Endothelial cell of umbilical vein (primary cell): Measurements from ENCODE around the gene SLC25A19. TPM values are rescaled to one million over a fixed set of nuclear protein-coding genes. Genes with fewer than 3 reads are reported as not detected.
A peak's percentile ranks its signal among the peaks of the same experiment; 100 is the strongest.

Experiments used
- Bru-seq: library from RNA; stranded (reverse); fragments of 400-500 nt; gene quantifications from one replicate; lab custom pipeline; 2021; lab: Mats Ljungman, UMichigan
- BruChase-seq, 2 experiments: library from RNA; stranded (reverse); fragments of 400-500 nt; gene quantifications; one replicate each; lab custom pipeline; 2021; lab: Mats Ljungman, UMichigan
- BruUV-seq: library from RNA; stranded (reverse); fragments of 400-500 nt; replicated peaks from 2 replicates; lab custom pipeline; 2021; lab: Mats Ljungman, UMichigan
- CTCF ChIA-PET: fragments of 300-600, 350-600 bp; sonication (Branson Sonifier 250); formaldehyde crosslinking; loops from one replicate; lab custom pipeline; 2021; ENCODE audit warnings: antibody characterized with exemption, inconsistent platforms; lab: Charles Lee
- POLR2A ChIA-PET: fragments of 300-600, 350-600 bp; sonication (Branson Sonifier 250); formaldehyde crosslinking; loops from one replicate; lab custom pipeline; 2021; ENCODE audit warnings: antibody characterized with exemption, inconsistent platforms; lab: Charles Lee
- DNase-seq: peaks from one replicate; pipeline ENCODE4 v3.0.0-alpha.2; 2011; ENCODE audit warnings: low read depth, low spot score
- FAIRE-seq: peaks from 2 replicates; lab custom pipeline; 2011; peaks lifted over from hg19 to GRCh38; lab: Jason Lieb, UNC
- H2AFZ ChIP-seq: 2 replicates; pipeline ENCODE4 v1.6.0; 2012; ENCODE audit warnings: low read depth, low read length, control low read depth, inconsistent platforms
- H3K27ac ChIP-seq: 2 replicates; pipeline ENCODE4 v1.5.1; 2011; ENCODE audit warnings: low read depth, mild to moderate bottlenecking, control low read depth, low read length, moderate library complexity; ENCODE audit not compliant: insufficient read depth
- H3K27me3 ChIP-seq, 2 experiments: 2 replicates each; pipeline versions ENCODE4 v1.6.0 to v1.6.1; 2011; ENCODE audit warnings: low read length in 2 of 2, mixed read lengths in 1 of 2; ENCODE audit not compliant: control insufficient read depth in 2 of 2, insufficient read depth in 2 of 2
- H3K36me3 ChIP-seq, 2 experiments: 2 replicates in 1 of 2; 3 replicates in 1 of 2; pipeline ENCODE4 v1.5.1; 2011; ENCODE audit warnings: low read length in 2 of 2, mild to moderate bottlenecking in 1 of 2, moderate library complexity in 1 of 2; ENCODE audit not compliant: control insufficient read depth in 2 of 2, insufficient read depth in 2 of 2; ENCODE audit errors: extremely low read depth in 1 of 2
- H3K4me1 ChIP-seq: 3 replicates; pipeline ENCODE4 v1.5.1; 2011; ENCODE audit warnings: mild to moderate bottlenecking, low read length; ENCODE audit not compliant: control insufficient read depth, insufficient read depth; ENCODE audit errors: extremely low read depth
- H3K4me2 ChIP-seq: 2 replicates; pipeline ENCODE4 v1.6.1; 2011; ENCODE audit warnings: low read length, control low read depth, mixed read lengths; ENCODE audit not compliant: insufficient read depth
- H3K4me3 ChIP-seq, 3 experiments: fragments of 200-600 bp in 1 of 3; sonication (generic), shearing (Covaris generic) in 1 of 3; replicated peaks in 1 of 3; 2 replicates each; pipeline ENCODE4 v1.5.1; 2011 to 2016; ENCODE audit warnings: control low read depth in 3 of 3, low read length in 3 of 3, mild to moderate bottlenecking in 2 of 3, inconsistent platforms in 1 of 3, low read depth in 1 of 3, moderate library complexity in 1 of 3; ENCODE audit not compliant: insufficient read depth in 1 of 3
- H3K79me2 ChIP-seq: 2 replicates; pipeline ENCODE4 v1.6.0; 2012; ENCODE audit warnings: low read length, inconsistent platforms; ENCODE audit not compliant: control insufficient read depth, insufficient read depth
- H3K9ac ChIP-seq: replicated peaks from 2 replicates; pipeline ENCODE3; 2011; ENCODE audit warnings: low read length, control low read depth; ENCODE audit not compliant: insufficient read depth; ENCODE audit errors: extremely low read depth
- H3K9me1 ChIP-seq: replicated peaks from 3 replicates; pipeline ENCODE4 v1.6.0; 2011; ENCODE audit warnings: mild to moderate bottlenecking, low read length; ENCODE audit not compliant: control insufficient read depth, insufficient read depth; ENCODE audit errors: extremely low read depth
- H3K9me3 ChIP-seq: replicated peaks from 2 replicates; pipeline ENCODE4 v1.5.1; 2012; ENCODE audit warnings: low read length, inconsistent platforms; ENCODE audit not compliant: control insufficient read depth, insufficient read depth
- H4K20me1 ChIP-seq: replicated peaks from 2 replicates; pipeline ENCODE3; 2011; ENCODE audit warnings: mild to moderate bottlenecking, low read length; ENCODE audit not compliant: control insufficient read depth, insufficient read depth; ENCODE audit errors: extremely low read depth
- EZH2 ChIP-seq: IDR thresholded peaks from 2 replicates; pipeline ENCODE4 v1.6.1; 2012; ENCODE audit warnings: borderline replicate concordance, low read depth, mild to moderate bottlenecking, moderate library complexity, low read length, inconsistent platforms; ENCODE audit not compliant: severe bottlenecking
- POLR2A ChIP-seq: IDR thresholded peaks from 2 replicates; pipeline ENCODE4 v1.6.1; 2012; ENCODE audit warnings: low read depth, mild to moderate bottlenecking, control low read depth, low read length
- POLR2AphosphoS5 ChIP-seq: IDR thresholded peaks from 2 replicates; pipeline ENCODE4 v1.6.1; 2012; ENCODE audit warnings: low read depth, mild to moderate bottlenecking, control low read depth, low read length, moderate library complexity; ENCODE audit not compliant: insufficient read depth
- dilution Hi-C: fragments of 300-500 bp; cut with MboI; formaldehyde crosslinking; loops from one replicate; pipeline ENCODE4 v1.15.0; 2019; ENCODE audit warnings: low sequenced_read_pairs; ENCODE audit not compliant: extremely low pct_ligation_motif_present
- intact Hi-C: fragments of 100-400 bp; cut with micrococcal nuclease; formaldehyde crosslinking; loops from one replicate; pipeline ENCODE4 v1.10.0; 2022
- long read RNA-seq: library from polyadenylated mRNA; stranded (forward); transcript quantifications from one replicate; pipeline ENCODE4 v2.0.0, GENCODE V29; 2021
- polyA minus RNA-seq, 3 experiments: library from RNA; depleted of rRNA, polyadenylated mRNA; stranded (reverse); fragments of >200 nt; gene quantifications; 1 replicate in 1 of 3; 2 replicates in 2 of 3; pipeline ENCODE4 v1.2.3, GENCODE V29; 2011
- polyA plus RNA-seq, 4 experiments: library from polyadenylated mRNA; depleted of rRNA in 3 of 4; stranded (reverse) in 3 of 4; unstranded in 1 of 4; fragments of >200 nt; gene quantifications; 2 replicates each; pipeline versions ENCODE4 v1.2.1 to v1.2.3, GENCODE V29; 2011 to 2012; ENCODE audit warnings: missing spikeins in 1 of 4
- total RNA-seq: library from RNA; stranded (reverse); gene quantifications from 2 replicates; pipeline ENCODE4 v1.2.3, GENCODE V29; 2021
- TF ChIP-seq, protein P1 (sequence below): IDR thresholded peaks from 2 replicates; pipeline ENCODE4 v1.6.1; 2011; ENCODE audit not compliant: insufficient read depth, insufficient read length

The SLC25A19 gene
- total RNA-seq, result 16.8 and 20.9 TPM in 2 replicates
- 20.0 and 20.6 TPM in 2 replicates for polyA plus RNA-seq
- 19.2 TPM in 2 replicates for polyA plus RNA-seq (2011; cell fraction: cytosol; rRNA removed)
- 16.0 and 17.7 TPM in 2 replicates for polyA plus RNA-seq (2011; cell fraction: nucleus; rRNA removed)
- 17.9 and 24.1 TPM in 2 replicates for polyA plus RNA-seq (2012)
- polyA minus RNA-seq, result 9.9 and 13.4 TPM in 2 replicates
- 35.7 TPM for polyA minus RNA-seq (2011; cell fraction: cytosol; rRNA and poly(A)+ RNA removed)
- polyA minus RNA-seq (2011; cell fraction: nucleus; rRNA and poly(A)+ RNA removed), result 3.7 and 6.2 TPM in 2 replicates
- Bru-seq, nascent RNA, result percentile 49 among the genes with signal in this experiment
- BruChase-seq, experiment 1, labeled RNA remaining after a 6-hour chase, result percentile 53 among the genes with signal in this experiment
- percentile 54 among the genes with signal in this experiment for BruChase-seq, experiment 2, labeled RNA remaining after a 2-hour chase
- long read RNA-seq, transcript SLC25A19-205 (7 exons, 1,496 nt), result major isoform, 21 of 69 reads
- long read RNA-seq, transcript SLC25A19-204 (8 exons, 1,587 nt), result minor isoform, 6 of 69 reads
- long read RNA-seq, transcript SLC25A19-210 (8 exons, 1,554 nt), result minor isoform, 18 of 69 reads
- long read RNA-seq, partial matches to known transcripts, result 8 of 69 reads
- long read RNA-seq, other reads (novel, unspliced or antisense), result 12 of 69 reads

GRCh38 chr17:75289115-75289831 is at the start of gene SLC25A19:
Gene SLC25A19 (minus strand): TSS chr17:75289433. CDS start chr17:75286764, 2,669 bp downstream.
- no TSS peak for BruUV-seq
- H3K4me2 ChIP-seq, result peak within 1 kb of the TSS; percentile 83
- no peaks in the 10 kb centered on the region for H4K20me1 ChIP-seq
- TF ChIP-seq, protein P1, sequence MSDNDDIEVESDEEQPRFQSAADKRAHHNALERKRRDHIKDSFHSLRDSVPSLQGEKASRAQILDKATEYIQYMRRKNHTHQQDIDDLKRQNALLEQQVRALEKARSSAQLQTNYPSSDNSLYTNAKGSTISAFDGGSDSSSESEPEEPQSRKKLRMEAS, result peak; percentile 34
- TF ChIP-seq EZH2 (no peak), POLR2AphosphoS5 (peak; percentile 49), POLR2A (peak; percentile 9)
- peaks cover 8% of the 10 kb centered on the region for H3K4me1 ChIP-seq
- H3K9me3 ChIP-seq, result no peaks in the 10 kb centered on the region
- H3K9me1 ChIP-seq, result no peaks in the 10 kb centered on the region
- peaks cover 0 to 10% of the 10 kb centered on the region in 2 experiments for H3K36me3 ChIP-seq
- intact Hi-C loops, result loop anchor here (1.0 to 2.0 kb wide), 4 partner anchors 18 to 226 kb away; partner anchors contain the start of genes CASKIN2, GRB2 and MIF4GD
- FAIRE-seq (peak; percentile 100), DNase-seq (peak; percentile 100)
- H3K27ac ChIP-seq, result peak within 1 kb of the TSS; percentile 86
- dilution Hi-C loops, result no loop called here
- peak within 1 kb of the TSS; percentile 66 to 85 (median 75) for H3K4me3 ChIP-seq
- peak within 1 kb of the TSS; percentile 89 for H3K9ac ChIP-seq
- no peaks in the 10 kb centered on the region for H3K27me3 ChIP-seq
- H2AFZ ChIP-seq, result peak within 1 kb of the TSS; percentile 85
- CTCF ChIA-PET, result interaction anchor here (0.8 to 2.4 kb wide), 11 partner anchors 20 to 227 kb away, joined by 3 to 68 read pairs (median 6); partner anchors contain the start of genes GGA3, GRB2, MIF4GD and MRPS7
- H3K79me2 ChIP-seq, result peaks cover 8% of the 10 kb centered on the region
- POLR2A ChIA-PET, result interaction anchor here (0.6 to 1.7 kb wide), 8 partner anchors 11 to 151 kb away, joined by 3 to 17 read pairs (median 4); partner anchors contain the start of genes GGA3, GRB2, MIF4GD and MRPS7
